NCI-H510A (cell line): ENCODE measurements around the gene ADAT1.

ENCODE experiments used
- DNase-seq: peaks from one replicate; lab custom pipeline; 2025; lab: John Stamatoyannopoulos, UW

ADAT1 gene, protein sequence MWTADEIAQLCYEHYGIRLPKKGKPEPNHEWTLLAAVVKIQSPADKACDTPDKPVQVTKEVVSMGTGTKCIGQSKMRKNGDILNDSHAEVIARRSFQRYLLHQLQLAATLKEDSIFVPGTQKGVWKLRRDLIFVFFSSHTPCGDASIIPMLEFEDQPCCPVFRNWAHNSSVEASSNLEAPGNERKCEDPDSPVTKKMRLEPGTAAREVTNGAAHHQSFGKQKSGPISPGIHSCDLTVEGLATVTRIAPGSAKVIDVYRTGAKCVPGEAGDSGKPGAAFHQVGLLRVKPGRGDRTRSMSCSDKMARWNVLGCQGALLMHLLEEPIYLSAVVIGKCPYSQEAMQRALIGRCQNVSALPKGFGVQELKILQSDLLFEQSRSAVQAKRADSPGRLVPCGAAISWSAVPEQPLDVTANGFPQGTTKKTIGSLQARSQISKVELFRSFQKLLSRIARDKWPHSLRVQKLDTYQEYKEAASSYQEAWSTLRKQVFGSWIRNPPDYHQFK

DNA sequence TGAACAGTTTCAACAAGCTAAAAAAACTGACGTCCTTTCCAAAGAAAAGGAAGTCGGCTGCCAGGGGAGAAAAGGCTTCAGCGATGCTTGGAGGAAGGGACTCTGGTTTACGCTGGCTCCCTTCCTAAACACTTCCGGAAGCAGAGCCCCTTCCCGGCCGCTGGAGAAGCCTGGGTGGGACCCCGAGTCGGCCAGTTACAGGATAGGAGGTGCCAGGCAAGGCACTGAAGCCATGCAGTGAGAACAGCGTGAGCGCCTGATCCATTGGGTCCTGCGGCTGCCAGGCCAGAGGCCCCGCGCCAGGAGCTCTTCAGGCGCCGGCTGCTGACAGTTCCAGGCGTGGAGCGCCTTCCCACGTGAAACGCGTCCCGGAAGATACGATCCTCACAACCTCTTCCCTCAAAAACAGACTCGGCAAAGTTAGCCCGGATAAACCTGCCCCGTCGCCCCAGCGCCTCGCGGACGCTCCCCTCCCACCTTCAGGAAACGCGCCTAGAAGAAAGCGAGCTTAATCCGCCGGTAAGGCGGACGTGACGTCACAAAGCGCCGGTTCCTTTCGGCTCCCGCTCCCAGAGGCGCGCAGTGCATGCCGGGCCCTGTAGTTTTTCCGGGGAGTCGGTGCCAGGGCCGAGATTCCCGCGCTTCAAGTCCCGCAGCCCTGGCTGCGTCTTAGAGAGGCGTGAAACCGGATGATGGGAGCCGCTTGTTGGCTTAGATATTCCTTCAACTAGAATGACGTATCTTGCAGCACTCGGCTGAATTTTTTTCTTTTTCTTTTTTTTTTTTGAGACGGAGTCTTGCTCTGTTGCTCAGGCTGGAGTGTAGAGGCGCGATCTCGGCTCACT lies at the start of gene ADAT1:
Gene ADAT1, minus strand, starts transcription at position 521 of the 845 bp plus-strand sequence. CDS start 2,482 bp downstream, outside the sequence.
- peak; percentile 94 for DNase-seq

DNA sequence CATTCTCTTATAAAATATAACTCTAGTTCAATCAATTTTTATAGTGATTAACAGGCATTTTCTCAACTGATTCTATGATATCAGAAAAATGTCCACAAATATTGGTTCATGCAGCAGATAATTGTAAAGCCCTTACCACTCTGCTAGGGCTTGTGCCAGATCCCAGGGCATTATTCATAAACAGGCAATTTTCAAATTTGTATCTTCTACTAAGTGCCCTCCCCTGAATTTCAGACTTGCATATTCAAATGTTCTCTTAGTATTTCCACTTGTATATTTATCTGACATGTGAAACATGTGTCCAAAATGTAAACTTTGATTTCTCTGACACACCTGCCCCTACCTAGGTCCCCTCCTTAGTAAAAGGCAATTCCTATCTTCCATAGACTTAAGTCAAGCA lies 44.4 kb upstream of the ADAT1 start:
- DNase-seq, result no peak

DNA sequence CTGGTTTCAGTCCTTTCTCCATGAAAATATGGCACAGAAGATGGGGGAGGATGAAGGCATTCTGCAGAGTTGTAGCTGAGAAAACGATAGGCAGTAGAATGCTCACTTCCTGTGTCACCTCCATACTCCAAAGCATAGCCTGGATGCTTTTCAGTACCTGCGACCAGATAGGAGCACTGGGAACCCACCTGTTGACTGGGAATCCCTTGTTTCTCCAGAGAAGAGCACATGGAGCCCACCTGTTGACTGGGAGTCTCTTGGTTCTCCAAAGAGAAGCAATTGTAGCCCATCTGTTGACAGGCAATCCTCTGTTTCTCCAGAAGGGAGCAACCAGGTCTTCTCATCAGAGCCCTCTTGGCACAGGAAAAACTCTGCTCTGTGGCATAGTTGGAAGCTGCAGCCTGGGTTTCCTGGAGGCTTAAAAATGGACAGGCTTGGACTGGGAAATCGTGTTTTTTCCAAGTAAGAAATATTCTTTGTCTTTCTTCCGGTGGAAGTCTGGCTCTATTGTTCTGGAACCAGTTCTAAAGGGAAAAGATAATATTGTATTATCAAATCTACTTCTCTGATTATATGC lies 37.7 kb upstream of the ADAT1 start:
- DNase-seq, result no peak

DNA sequence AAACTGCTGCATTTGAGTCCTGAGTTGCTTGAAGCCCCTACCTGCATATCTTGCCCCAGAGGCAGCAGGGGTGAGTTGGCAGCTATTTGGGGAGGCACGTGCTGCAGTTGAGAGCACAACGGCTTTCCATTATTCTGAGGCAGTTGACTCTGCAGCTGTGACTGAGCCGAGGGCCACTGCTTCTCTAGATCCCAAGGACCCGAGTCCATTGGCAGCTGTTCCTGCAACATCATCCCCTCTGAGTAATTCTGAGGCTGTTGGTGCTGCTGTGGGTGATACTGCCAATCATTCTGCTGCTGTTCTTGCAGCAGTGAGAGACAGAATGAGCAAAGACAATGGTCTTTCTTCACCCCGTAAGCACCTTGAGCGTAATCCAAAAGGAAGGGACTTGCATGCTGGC lies 37.2 kb upstream of the ADAT1 start:
- DNase-seq, result no peak

DNA sequence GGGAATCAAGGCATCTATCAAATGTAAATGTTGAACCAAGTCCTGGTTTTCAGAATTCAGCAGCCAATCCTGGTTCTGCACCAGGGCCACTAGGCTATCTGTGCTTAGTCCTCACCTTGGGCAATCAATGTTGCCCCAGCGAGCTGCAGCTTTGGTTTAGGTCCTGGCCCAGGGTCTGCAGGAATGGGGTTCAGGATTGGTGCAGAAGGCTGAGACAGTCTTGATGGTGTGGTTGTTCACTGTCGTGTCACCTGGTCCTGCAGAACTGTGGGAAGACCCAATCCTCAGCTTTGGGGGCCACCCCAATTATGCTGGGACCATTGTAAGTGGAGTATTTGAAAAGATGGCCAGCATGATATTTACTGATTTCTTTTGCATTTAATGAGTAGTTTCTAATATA lies 35.1 kb upstream of the ADAT1 start:
- no peak for DNase-seq

DNA sequence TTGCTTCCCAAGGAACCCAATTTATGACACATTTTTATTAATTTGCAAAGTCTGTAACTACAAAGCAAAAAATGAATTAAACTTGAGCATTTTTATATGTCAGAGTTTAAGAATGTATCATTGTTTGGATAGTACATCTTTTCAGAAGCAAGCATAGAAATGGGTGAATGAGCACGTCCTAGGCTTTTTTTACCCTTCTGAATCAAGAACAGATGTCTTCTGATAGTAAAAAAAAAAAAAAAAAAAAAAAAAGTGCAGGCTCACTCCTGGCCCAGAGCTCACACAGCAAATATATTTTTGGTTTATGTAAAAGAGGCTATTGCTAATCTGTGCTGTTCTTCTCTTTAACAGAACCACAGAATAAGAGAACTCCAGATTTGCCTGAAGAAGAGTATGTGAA lies 30.8 kb upstream of the ADAT1 start:
- no peak for DNase-seq

DNA sequence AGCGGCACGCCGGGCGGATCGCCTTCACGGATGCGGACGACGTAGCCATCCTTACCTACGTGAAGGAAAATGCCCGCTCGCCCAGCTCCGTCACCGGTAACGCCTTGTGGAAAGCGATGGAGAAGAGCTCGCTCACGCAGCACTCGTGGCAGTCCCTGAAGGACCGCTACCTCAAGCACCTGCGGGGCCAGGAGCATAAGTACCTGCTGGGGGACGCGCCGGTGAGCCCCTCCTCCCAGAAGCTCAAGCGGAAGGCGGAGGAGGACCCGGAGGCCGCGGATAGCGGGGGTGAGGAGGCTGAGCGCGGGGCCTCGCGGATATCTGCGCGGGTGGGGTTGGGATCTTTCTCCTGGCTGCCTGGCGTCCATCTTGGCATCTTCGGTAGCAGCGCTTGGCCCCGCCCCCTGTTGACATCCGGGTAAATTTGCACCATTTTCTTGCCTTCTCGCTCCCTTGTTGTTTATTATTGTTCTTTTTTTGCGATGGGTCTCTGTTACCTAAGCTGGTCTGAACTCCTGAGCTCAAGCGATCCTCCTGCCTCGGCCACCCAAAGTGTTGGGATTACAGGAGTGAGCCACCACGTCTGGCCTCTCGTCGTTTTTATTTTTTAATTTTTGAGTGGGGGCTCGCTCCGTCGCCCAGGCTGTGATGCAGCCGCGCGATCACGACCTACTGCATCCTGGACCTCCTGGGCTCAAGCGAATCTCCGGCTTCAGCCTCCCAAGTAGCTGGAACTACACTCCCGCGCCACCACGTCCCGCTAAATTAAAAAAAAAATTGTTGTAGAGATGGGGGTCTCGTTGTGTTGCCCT lies 25.4 kb upstream of the ADAT1 start:
- peak; percentile 47 for DNase-seq

DNA sequence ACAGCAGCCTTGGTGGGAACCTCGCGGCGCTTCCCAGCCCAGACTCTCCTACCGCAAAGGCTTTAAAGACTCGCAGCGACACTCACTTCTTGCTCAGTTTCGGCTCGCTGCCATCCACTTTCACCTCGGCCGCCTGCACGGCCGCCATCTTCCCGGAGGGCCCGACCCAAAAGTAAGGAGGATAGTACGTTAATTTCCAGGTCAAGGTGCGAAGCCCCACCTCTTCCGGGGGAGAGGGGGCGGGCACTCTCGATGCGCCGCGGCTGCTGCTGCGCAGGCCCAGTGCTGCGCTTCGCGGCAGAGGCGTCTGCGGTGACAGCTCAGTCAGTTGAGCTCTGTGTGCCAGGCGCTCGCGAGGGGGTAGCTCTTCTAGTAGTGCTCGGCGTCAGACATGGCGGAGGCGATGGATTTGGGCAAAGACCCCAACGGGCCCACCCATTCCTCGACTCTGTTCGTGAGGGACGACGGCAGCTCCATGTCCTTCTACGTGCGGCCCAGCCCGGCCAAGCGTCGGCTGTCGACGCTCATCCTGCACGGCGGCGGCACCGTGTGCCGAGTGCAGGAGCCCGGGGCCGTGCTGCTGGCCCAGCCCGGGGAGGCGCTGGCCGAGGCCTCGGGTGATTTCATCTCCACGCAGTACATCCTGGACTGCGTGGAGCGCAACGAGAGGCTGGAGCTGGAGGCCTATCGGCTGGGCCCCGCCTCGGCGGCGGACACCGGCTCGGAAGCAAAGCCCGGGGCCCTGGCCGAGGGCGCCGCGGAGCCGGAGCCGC lies 24.6 kb upstream of the ADAT1 start, which contains the start of the genes KARS1 and TERF2IP:
Gene KARS1, minus strand, starts transcription at position 174 of the 773 bp plus-strand sequence. Its CDS starts 26 bp downstream, at position 148.
Gene TERF2IP, plus strand, starts transcription at position 282 of the 773 bp plus-strand sequence. Its CDS starts 110 bp downstream, at position 392.
- peak; percentile 71 for DNase-seq

DNA sequence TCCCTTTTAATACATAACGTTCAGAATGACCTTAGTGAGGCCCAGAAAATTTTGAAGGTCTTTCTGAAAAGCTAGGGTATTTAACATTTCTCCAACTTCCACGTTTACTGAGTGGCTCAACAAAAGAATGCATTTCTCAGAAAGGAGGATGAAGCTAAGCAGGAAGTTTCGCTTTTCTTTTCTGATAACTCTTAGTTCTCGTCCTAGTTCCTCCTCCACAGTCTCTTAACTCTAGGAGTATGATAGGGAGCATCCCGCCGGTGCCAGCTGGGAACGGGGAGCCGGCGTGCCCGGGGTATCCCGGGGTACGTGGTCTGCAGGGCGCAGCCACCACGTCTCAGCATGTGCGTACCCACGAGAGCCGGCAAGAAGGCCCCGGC lies 24.0 kb upstream of the ADAT1 start:
- no peak for DNase-seq

DNA sequence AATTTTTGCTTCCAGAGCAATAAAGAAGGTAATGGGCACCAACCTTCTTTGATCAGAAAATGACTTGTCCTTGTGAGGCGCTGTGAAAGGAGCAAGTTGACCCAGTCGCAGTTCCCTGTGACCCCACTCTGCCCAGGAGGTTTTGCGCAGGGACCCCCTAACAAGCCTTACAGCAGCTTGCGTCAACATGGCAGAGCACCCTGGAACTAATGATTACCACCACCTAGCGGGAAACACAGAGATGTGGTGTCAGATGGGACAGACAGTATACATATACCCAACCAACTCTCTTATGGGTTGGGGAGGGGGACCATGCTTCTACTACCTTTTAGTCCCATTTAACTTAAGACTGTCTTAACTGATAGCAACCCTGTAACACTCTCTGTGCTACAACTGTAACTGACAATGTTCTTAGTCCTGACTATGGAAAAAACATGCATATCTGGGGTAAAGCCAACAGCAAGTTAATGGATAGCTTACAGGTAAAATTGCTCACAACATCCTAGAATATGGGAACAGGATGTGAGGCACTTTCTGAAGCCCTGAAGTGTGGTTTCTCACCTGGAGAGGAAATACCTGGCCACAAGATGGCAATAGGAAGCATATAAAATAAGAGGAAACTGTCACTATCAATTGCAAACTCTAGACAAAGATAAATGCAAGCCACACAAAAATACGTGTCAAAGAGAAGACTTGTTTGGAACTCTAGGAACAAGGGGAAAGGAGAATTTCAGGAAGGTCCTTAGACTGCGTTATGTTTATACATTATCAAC lies 21.3 kb upstream of the ADAT1 start:
- no peak for DNase-seq

DNA sequence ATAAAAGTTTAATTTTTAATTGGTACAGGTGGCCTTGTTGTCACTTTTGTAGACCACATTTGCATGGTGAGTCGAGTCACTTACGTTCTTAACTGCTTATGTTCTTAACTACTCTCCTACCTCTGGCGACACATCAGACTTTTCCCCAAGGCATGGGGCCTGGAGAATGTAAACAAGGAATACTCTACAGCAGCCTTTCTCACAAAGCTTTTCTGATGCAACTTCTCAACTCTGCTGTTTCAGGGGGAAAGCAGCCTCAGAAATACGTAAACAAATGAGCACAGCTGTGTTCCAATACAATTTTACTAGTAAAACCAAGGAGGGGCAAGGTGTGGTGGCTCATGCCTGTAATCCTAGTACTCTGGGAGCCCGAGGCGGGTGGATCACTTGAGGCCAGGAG lies 17.5 kb upstream of the ADAT1 start:
- DNase-seq, result no peak

DNA sequence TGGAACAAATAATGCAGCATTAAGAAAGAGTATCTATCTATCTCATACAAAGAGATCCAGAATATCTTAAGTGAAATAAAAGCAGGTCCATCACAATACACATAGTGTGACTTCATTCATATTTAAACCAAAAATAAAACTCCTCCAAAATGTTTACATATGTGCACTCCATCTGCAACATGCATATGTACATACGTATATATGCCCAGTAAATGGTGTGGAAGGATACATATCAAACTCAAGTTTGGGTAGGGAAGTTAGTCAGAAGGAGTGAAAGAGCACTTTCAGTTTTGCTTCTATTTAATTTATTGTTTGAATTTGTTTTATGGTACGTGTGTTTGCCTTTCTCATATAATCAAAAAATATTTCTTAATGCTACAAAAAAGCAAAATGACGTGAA lies 12.0 kb upstream of the ADAT1 start:
- DNase-seq, result no peak

DNA sequence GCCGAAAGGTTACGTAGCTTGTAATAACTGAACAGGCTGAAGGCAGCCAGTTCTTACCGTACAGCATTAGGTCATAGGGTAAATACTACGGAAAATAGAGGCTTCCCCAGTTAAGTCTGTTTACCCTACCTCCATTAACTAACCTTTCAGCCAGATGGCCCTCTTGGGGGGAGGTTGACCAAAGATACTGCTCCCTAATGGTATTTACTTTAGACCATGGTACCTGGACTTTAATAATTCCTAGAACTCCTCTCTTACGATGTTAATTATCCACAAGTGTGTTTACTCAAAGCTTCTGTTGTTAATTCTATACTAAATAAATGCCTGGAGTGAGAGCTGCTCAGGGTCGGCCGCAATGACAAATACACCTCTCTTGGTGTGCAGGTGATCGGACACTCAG lies 9.8 kb upstream of the ADAT1 start:
- DNase-seq, result peak; percentile 30

DNA sequence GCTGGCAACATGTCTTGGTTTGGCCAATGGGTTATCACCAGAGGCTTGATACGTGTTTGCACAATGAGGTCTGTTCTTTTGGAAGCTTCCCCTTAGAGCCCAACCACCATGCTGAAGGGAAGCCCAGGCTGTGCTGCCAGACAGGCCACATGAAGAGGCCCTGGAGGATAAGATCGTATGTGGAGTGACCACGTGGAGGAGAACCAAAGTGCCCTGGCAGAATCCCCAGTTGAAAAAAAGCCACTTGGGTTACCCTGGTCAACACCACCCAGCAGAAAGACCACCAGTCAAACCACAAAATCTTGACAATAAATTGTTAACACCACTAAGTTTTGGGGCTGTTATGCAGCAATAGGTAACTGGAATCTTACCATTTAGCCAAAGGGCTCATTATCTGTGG lies 7.0 kb upstream of the ADAT1 start:
- no peak for DNase-seq

DNA sequence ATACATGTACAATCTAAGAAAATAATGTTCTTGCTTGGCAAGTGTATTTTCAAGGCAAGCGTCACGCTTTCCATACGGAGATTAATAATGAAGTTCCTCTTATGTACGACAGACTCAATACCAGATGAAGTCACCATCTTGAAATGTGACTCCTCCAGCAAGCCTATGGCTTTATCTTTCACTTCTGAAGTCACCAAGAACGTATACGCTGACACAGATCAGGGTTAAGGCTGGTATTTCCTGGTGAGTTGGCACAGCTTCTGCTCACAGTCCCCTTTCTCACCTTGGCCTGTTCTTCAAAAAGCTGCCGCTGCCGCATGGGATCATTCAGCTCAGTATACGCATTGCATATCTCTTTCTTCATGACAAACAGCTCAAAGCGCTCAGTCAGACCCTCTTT lies 6.1 kb upstream of the ADAT1 start:
- DNase-seq, result no peak

DNA sequence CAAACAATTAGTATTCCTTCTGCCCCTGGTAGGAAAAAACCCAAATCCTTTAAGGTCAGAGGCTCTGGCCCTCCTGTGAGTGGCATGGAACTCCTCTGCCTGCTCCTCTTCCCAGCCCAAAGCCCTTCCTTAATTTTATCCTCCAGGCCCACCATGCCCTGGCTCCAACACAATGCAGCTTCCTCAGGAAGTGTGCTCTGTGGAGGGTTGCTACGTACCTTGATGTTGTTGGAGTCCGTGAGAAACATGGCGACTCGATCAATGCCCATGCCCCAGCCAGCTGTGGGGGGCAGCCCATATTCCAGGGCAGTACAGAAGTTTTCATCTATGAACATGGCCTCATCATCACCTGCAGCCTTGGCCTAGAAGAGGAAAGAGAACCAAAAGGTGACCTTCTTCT lies 5.3 kb upstream of the ADAT1 start:
- no peak for DNase-seq

DNA sequence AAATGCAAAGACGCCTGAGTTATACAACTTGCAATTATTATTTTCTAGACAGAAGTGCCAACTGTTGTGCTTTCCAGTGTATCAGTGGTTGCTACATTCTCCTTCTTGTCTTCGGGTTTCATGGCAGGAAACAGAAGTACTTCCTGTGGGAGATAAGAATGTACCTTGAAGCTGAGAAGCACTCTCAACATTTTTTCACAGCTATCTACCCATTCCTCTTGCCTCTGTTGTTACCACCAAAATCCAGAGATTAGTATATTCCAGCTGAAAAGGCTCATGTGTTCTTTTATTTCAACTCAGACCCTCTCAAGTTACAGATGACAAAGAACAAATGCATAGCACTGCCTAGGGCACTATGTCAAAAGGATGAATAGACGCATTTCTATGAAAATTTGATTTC lies 4.8 kb upstream of the ADAT1 start:
- DNase-seq, result no peak

DNA sequence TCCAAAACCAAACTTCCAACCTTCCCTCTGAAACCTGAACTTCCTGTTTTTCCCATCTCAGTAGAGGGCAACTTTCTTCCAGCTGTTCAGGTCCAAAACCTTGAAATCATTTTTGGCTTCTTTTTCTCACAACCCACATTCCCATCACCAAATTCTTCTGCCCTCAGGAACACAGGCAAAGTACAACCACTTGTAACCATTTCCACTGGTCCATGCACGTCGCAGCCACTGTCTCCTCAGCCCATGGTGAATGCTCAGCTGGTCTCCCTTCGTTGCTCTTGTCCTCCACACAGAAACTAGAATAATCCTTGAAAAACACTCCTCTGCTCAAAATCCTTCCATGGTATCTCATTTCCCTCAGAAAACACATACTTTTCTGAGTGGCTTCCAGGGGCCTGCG lies 3.7 kb upstream of the ADAT1 start:
- no peak for DNase-seq

DNA sequence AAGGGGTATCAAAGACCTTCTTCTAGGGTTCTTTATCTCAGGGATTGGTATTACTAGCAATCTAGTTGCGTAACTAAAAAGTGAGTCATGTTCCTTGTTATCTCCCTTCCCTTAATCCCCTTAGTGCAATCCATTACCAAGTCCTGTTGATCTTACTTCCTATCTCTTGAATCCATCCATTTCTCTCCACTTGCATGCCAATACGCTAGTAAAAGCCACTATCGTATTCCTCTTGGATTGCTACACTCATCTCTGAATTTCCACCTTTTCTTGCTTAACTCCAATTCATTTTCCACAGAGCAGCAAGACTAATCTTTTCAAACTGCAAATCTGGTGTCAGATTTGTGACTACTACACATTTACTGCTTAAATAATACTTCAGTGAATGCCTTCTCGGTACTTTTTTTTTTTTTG lies 1.8 kb upstream of the ADAT1 start:
- DNase-seq, result no peak

DNA sequence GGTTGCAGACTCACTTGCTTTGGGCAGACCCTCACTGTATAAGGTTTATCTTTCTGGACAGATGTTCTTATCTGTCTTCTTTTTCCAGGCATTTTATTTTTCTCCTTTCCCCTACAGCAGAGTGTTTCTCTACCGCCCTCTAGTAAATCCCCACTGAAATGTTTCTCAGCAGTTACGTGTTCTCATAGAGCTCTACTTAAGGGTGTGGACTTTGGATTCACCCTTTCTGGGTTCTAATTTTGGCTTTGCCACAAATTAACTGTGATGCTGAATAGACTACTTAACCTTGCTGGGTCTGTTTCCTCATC lies 2.0 kb downstream of the ADAT1 start:
- no peak for DNase-seq
